GM12878 (cell line): ENCODE data around the gene ADGRB2.

Experiments used
- ZBTB4 ChIP-seq: fragments of 450-650 bp; formaldehyde crosslinking; IDR thresholded peaks from 2 replicates; pipeline ENCODE4 v1.4.0; 2022; ENCODE audit warnings: mild to moderate bottlenecking, moderate library complexity
- TF ChIP-seq, protein P1 (sequence below): IDR thresholded peaks from 2 replicates; pipeline ENCODE4 v1.6.1; 2011; ENCODE audit warnings: borderline replicate concordance, low read depth, mild to moderate bottlenecking, moderate library complexity, mixed read lengths, low read length; ENCODE audit not compliant: insufficient read depth; ENCODE audit errors: extremely low read length

DNA sequence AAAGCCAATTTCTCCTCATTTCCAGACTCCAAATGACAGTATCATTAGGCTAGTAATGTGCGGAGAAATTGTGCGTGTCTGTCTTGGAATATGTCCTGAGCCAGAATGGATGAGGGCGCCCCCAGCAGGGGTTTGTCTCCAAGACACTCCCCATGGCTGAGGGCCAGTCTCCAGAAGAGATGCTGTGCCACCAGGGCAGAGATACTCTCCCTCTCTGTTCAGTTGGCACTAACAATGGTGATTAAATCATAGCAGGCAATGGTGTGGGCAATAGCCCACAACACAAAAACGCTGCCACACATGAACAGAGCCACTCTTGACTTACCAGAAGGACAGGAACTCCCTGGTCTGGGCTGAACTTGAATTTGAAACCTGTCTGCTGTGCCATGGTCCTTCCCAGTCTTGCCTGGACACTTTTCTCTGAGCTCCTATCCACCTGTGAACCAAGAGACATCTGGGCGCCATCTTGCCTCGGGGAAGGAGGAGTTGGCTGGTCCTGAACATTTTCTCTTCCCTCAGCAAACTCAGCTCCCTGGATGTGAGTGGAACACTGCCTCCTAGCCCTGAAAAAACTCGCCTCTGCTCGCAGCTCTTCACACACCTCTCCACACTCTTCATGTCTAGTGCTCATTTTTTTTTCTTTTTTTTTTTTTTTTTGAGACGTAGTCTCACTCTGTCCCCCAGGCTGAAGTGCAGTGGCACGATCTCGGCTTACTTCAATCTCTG lies 14.8 kb upstream of the ADGRB2 start:
- TF ChIP-seq ZBTB4, result no peak
- TF ChIP-seq, protein P1, sequence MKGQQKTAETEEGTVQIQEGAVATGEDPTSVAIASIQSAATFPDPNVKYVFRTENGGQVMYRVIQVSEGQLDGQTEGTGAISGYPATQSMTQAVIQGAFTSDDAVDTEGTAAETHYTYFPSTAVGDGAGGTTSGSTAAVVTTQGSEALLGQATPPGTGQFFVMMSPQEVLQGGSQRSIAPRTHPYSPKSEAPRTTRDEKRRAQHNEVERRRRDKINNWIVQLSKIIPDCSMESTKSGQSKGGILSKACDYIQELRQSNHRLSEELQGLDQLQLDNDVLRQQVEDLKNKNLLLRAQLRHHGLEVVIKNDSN, result no peak
